Hepatocyte (in vitro differentiated cells): ENCODE measurements around the gene MRGPRX4.

Source experiments
- CTCF ChIP-seq: fragments of 200-600 bp; sonication (generic); IDR thresholded peaks from 2 replicates; pipeline ENCODE4 v1.5.1; 2016; ENCODE audit warnings: antibody characterized with exemption, mild to moderate bottlenecking; ENCODE audit not compliant: poor library complexity
- EZH2 ChIP-seq: fragments of 200-600 bp; sonication (generic); IDR thresholded peaks from 2 replicates; pipeline ENCODE4 v1.6.1; 2016; ENCODE audit warnings: antibody characterized with exemption, mild to moderate bottlenecking, borderline replicate concordance
- EZH2phosphoT487 ChIP-seq: fragments of 200-600 bp; sonication (generic); IDR thresholded peaks from one replicate; pipeline ENCODE4 v1.6.1; 2018; ENCODE audit warnings: antibody characterized with exemption, mild to moderate bottlenecking, low read depth, moderate library complexity; ENCODE audit not compliant: unreplicated experiment, severe bottlenecking

- TF ChIP-seq CTCF (no peak), EZH2 (no peak), EZH2phosphoT487 (no peak)
Measured at GRCh38 chr11:18140145-18140544, 32.5 kb upstream of the MRGPRX4 start.
